COR-L47 (cell line): Measurements from ENCODE around the gene PDIA4.
A peak's percentile ranks its signal among the peaks of the same experiment; 100 is the strongest.
"Not testable (repeated sequence)": the region's sequence is repeated elsewhere in the genome, so short reads cannot be mapped to it uniquely, and the experiment has no call there.

ENCODE experiments used
- DNase-seq: peaks from one replicate; lab custom pipeline; 2025; lab: John Stamatoyannopoulos, UW

The PDIA4 gene

DNA sequence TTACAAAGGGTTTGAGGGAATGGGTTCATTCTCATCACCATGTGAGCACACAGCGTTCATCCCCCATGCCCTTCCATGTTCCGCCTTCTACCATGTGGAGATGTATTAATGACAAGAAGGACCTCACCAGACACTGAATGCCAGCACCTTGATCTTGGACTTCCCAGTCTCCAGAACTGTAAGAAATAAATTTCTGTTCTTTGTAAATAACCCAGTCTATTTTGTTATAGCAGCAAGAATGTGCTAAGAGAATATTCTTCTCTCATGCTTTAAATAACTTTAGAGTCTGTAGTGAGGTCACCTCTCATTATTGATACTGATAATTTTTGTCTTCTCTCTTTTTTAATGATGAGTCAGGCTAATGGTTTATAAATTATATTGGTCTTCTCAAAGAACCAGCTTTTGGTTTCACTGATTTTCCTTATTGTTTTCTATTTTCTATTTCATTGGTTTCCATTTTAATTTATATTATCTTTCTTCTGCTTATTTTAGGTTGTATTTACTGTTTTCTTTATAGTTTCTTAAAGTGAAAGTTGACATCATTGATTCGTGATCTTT, 3.1 kb upstream of the PDIA4 start:
- DNase-seq, result no peak

DNA sequence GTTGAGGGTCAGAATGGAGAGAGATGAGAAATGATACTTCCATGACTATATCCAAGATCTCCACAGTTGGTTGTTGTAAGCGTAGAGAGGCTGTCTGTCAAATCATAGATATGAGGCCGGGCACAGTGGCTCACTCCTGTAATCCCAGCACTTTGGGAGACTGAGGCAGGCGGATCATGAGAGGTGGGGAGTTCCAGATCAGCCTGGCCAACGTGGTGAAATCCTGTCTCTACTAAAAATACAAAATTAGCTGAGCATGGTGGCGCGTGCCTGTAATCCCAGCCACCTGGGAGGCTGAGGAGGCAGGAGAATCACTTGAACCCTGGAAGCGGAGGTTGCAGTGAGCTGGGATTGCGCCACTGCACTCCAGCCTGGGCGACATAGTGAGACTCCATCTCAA, 2.1 kb upstream of the PDIA4 start:
- DNase-seq, result not testable (repeated sequence)

DNA sequence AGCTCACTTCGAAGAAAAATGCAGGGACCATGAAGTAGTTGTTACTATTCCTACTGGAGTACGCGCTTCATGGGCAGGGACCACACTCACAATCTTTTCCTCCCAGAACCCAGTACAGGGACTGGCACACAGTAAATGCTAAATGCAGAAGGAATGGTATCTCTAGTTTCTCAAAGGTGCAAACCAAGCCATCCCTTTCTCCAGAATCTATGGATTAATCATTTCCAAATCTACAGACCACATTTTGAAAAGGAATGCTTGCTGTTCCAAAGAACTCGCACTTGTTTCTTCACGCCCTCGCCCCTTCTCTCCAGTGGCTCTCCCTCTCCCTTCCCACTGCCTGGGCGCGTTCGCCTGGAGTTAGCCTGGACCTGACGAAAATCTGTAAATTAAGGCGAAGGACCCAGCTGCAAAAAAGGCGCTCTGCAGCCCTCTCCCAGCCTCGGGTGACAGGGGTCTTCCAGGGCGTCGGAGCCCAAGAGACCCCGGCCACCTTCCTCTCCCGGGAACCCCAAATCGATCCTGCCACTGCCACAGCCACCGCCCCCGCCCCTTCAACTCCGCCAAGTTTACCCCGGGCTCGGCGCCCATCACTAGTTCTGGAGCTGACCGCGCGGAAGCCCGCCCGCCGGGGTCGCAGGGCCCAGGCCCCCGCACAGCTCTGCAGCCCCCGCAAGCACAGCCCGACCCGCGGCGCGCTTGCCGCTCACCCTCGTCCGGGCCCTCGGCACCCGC, 527 bp downstream of the PDIA4 start:
- no peak for DNase-seq

- no peak for DNase-seq
Measured at GRCh38 chr7:149027055-149027454, 1.2 kb downstream of the PDIA4 start.

DNA sequence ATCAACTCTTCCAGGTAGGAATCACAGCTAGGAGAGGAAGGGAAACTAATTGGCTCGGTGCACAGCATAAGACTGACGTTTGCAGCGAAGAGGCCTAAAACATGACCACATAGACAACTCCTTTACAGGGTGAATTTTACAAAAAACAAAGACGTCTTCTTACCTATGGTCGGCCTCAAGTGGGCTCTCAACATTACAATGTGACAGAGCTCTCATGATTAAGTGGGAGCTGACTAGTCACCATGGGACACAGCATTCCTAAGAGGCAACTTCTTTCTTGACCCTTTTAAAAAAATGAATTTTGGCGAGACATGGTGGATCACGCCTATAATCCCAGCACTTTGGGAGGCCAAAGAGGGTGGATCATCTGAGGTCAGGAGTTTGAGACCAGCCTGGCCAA, 4.6 kb downstream of the PDIA4 start:
- no peak for DNase-seq

DNA sequence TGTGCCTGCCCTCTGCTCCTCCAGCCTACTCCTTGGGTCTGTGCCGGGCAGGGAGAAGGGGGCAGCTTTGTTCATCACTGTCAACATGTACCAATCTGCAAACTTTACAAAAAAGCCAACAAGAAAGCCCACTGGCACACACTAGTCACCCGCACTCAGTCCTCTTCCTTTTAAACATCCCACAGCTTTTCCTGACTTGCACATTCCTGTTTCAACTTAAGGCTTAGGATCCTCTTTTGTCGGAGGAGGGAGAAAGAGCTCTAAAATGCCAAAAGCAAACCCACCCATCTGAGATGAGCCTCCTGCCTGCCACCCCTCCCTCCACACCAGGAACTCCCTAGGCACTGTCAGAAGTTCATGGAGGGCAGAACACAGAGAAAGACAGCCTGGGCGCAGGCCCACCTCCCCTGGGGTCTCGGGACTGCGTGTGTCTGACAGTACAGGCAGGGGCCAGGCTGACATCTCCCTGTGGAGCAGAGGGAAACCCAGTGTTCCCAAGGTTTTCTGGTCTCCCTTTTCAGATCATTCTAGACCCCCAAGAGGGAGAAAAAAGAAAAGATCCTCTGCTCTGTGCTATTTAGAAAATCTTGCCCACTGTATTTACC, 5.4 kb downstream of the PDIA4 start:
- no peak for DNase-seq

DNA sequence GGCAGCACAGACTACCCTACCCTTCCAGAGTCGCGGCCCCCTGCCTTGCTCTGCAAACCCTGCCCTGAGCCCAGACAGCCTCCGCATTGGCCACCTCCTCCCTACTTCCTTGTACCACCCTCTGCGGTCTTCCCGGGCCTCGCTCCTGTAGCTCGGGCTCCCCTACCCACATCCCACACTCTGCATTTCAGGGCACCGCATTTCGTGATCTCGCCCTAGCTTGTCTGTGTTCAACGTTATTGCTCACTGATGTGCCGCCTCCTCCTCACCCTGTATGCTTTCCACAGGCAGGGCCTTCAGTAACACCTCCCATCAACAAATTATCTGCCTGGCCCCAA, 6.6 kb downstream of the PDIA4 start:
- no peak for DNase-seq

DNA sequence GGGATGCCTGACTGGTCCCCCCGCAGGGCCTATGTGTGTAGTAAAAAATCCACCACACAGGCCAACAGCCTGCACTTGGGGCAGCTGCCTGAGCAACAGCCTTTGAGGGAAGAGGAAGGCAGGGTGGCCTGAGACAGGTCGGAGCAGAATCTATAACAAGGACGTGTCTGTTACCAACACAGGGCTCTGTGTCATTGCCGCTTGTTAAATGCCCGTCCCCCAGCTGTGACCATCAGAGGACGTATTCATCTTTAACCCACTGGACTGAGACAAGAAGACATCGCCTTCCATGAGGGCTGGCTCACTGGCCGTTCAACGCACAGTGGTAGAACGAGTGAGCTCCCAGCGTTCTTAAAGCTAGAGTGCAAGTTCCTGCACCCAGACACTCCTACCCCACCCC, 7.8 kb downstream of the PDIA4 start:
- DNase-seq, result no peak

DNA sequence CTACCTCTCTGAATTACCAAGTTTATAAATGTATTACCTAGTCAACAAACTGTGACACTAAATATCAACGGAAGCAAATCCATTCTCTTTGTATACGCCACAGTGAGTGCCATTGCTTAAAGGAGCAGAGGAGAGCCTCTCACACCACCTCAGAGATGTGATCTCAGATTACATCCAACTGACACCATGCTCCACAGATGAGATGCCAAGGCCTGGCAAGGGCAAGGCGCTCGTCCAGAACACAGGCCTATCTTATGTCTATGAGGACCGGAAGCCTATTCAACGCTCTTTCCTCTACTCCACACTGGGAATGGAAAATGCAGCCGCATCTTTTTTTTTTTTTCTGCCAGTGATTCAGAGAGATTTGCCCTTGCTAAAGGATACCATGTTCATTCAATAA, 11.4 kb downstream of the PDIA4 start:
- DNase-seq, result no peak

- DNase-seq, result no peak
Measured at GRCh38 chr7:149014309-149014708, 14.0 kb downstream of the PDIA4 start.

GRCh38 chr7:149013876-149014275, 14.4 kb downstream of the PDIA4 start:
- DNase-seq, result no peak

DNA sequence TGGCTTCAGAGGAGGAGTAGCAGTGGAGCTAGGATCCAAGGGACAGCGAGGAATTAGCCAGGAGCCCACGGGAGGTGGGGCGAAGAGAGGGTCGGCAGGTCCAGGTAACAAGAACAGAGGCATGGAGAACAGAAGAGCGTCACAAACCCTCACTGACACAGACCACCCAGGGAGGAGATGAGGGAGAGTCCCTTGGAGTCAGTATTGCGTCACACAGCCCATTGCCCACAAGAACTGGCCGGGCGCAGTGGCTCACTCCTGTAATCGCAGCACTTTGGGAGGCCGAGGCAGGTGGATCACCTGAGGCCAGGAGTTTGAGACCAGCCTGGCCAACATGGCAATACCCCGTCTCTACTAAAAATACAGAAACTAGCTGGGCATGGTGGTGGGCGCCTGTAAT, 15.6 kb downstream of the PDIA4 start:
- DNase-seq, result not testable (repeated sequence)

DNA sequence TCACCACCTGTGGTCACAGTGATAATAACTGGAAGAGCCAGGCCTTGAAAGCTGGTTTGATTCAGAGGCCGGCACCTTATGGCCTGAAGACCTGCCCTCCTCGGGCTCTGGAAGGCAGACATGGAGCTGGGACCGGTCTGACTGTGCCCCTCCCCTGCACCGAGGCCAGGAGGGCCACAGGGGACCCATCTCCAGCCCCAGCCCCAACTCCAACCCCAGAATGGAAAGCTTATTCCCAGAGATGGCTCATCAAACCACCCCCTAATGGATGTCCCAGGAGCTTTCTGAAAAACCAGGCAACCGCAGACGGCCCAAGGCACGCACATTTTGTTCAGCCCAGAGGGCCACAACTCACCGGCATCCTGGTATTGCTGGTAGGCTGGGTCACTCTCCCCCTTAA, 16.8 kb downstream of the PDIA4 start:
- no peak for DNase-seq

DNA sequence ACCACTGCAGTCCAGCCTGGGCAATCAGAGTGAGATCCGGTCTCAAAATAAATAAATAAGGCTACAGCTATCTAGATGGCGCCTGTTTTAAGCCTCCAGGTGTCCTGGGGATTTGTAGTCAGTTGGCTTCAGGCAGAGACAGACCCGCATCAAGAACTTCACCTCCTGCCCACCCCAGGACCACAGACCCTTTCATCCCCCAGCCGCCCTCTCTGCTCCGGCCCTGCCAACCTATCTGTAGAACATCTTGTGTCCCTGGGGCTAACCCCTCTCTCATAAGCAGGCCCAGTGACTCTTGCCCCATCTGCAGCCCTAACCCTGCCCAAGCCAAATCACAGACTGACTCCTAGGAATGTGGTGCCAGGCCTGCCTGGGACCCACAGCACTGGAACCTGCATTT, 17.9 kb downstream of the PDIA4 start:
- DNase-seq, result no peak

- DNase-seq, result no peak
Measured at GRCh38 chr7:149009527-149009926, 18.8 kb downstream of the PDIA4 start.

GRCh38 chr7:149007611-149008010, 20.7 kb downstream of the PDIA4 start:
- no peak for DNase-seq

GRCh38 chr7:149007146-149007545, 21.2 kb downstream of the PDIA4 start:
- DNase-seq, result no peak

- no peak for DNase-seq
Measured at GRCh38 chr7:149006345-149006725, 22.0 kb downstream of the PDIA4 start.

DNA sequence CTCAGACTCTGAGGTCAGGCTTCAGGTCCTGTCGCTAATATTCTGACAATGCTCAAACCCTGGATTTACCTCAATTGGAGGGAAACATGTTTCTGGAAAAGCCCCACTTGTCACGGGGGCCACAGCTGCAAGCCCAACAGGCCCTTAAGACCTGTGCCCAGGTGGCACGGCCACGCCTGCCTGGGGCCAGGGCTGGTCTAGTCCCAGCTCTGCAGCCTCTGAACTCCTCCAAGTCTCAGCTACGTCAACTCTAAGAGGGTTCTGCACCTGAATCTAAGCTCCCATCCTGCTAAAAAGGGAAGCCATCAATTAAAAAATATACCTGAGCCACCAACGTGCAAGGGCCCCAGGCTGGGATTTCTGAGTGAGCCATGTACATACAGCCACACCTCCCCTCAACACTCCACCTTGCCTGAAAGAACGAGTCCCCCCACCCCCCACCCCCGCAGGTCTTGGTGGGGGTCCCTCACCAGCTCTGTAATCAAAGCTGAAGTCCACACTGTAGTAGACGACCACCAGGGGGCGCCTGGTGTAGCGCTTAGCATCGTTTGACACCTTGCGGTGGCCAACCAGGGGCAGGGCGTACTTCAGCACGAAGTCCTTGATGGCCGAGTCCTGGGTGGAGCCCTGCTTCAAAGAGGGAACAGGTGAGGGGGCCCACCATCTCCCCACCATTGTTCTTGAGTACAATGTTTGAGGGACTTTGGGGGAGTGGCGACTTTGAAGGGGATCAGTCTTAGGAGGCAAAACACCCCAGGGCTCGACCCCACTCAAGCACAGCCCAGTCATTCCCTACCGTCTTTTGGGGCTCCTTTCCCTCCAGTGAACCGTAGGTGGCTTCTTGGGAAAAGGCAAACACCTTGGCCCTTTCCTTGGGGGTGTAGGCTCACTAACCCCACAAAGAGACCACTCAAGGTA, 22.6 kb downstream of the PDIA4 start:
- peak; percentile 75 for DNase-seq

DNA sequence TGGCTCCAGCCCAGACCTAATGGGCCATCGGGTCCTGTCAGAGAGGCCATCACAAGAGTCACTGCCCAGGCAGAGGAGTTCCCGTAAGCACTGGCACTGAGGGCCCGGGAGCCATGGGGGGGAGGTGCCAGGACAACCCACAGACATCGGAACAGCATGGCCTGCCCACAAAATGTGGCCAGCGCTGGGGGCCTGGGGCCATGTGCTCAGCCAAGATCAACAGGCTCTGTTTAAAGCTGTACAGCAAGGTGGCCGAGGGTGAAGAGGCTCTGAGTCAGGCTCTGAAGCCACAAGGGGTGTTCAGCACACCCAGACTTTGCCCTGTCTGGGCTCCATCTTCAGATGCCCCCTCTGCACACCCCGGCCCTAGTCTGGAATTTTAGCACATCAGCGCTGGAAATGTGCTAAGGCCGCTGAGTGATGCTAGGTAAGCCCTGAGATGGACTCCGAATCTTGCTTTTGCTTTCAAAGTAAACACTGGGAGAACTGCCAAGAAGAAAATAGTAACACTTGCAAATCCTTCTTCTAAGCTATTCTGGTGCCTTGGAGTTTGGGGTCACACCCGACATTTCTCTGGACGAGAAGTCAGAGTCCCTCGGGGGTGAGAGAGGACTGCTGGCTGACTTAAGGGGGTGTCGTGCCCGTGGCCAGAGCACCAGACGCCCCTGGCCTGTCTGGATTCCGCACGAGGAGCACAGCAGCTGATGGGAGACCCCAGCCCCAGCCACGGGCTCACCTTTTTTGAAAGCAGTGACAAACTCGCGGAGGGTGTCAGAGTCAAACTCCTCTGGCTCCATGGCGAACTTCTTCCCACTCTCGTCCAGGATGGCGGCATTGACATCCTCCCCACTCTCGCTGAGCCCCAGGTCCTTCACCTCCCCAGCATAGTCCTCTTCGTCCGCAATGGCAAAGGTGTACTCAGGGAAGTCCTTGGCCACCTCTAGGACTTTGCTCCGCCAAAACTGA, 23.6 kb downstream of the PDIA4 start:
- no peak for DNase-seq

DNA sequence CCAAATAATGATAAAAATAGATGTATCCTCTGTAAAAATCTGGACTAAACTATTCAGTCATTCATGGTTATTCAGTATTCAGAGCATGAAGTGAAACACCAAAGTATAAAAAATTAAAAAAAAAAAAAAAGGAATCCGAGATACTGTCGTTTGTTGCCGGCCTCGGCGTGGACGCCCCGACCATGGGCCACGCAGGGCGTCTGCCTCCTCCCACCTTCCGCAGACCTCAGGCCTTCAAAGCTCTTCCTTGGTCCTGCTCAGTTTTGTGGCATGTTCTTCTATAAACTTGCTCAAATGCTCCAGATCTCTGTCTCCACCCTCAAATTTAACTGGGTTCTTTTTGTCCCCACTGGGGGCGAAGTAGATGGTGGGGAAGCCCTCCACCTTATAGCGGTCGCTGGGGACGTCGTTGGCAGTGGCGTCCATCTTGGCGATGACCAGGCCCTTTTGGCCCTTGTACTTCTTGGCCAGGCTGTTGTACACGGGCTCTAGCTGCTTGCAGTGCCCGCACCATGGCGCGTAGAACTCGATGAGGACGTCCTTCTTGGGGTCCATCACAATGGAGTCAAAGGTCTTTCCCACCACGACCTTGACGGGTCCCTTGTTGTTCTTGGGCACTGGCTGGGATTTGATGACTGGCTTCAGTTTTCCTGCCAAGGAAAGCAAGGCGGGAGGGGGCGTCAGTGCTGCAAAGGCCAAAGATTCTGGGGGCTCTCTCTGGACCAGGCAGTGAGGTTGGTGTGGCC, 24.6 kb downstream of the PDIA4 start:
- DNase-seq, result no peak
